Central memory CD8-positive, alpha-beta T cell (primary cell): ENCODE results near the gene FRMPD4.

Experiments used
- ATAC-seq: fragments of 150-1000 bp; cut with Tn5 transposase; replicated peaks from 2 replicates; pipeline ENCODE4 v1.10.0; 2022; ENCODE audit warnings: mild to moderate bottlenecking, moderate FRiP score, moderate number of reproducible peaks; ENCODE audit not compliant: poor library complexity, severe bottlenecking; ENCODE audit errors: extremely low read depth
- DNase-seq, 2 donors: peaks; one replicate each; pipeline ENCODE4 v3.0.0; 2021; ENCODE audit warnings: low spot score in 2 of 2
- H3K27ac Mint-ChIP-seq: one replicate; pipeline ENCODE4 v1.8.0; 2022; ENCODE audit warnings: low read depth, mild to moderate bottlenecking, moderate library complexity, mixed read lengths
- H3K27me3 Mint-ChIP-seq: one replicate; pipeline ENCODE4 v1.8.0; 2022; ENCODE audit warnings: mixed read lengths
- H3K36me3 Mint-ChIP-seq: one replicate; pipeline ENCODE4 v1.8.0; 2022; ENCODE audit warnings: mild to moderate bottlenecking, moderate library complexity, mixed read lengths; ENCODE audit not compliant: insufficient read depth
- H3K4me1 Mint-ChIP-seq: one replicate; pipeline ENCODE4 v1.8.0; 2022; ENCODE audit warnings: mixed read lengths
- H3K4me3 Mint-ChIP-seq: one replicate; pipeline ENCODE4 v1.8.0; 2022; ENCODE audit warnings: mild to moderate bottlenecking, moderate library complexity, mixed read lengths
- H3K9me3 Mint-ChIP-seq: one replicate; pipeline ENCODE4 v1.8.0; 2022; ENCODE audit warnings: mixed read lengths

FRMPD4 gene

DNA sequence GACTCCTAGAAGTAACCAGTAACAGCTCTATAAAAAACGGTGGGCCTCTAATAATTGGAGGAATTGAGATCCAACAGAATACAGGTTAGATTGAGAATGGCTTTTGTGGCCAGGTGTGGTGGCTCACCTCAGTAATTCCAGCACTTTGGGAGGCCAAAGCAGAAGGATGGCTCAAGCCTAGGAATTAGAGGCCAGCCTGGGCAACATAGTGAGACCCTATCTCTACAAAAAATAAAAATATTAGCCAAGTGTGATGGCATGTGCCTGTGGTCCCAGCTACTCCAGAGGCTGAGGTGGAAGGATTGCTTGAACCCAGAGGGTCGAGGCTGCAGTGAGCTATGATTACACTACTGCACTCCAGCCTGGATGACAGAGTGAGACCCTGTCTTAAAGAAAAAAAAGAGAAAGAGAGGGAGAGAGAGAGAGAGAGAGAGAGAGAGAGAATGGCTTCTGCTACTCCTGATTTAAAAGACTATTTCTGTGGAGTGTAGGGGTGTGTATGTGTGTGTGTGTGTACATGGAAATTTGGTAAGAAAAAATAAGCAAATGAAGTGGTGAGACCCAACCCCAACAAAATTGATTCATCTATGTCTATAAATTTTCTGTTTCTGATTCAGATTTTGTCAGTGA, 89.3 kb downstream of the FRMPD4 start:
- Mint-ChIP-seq H3K4me1 (no peaks in the 10 kb centered on the region), H3K27me3 (no peaks in the 10 kb centered on the region), H3K9me3 (no peaks in the 10 kb centered on the region), H3K36me3 (no peaks in the 10 kb centered on the region), H3K27ac (no peak overlapping the region), H3K4me3 (no peak overlapping the region)
- DNase-seq, result no peak
- ATAC-seq, result no peak

- H3K27me3 Mint-ChIP-seq, result no peaks in the 10 kb centered on the region
- DNase-seq (no peak), ATAC-seq (no peak)
- no peaks in the 10 kb centered on the region for H3K4me1 Mint-ChIP-seq
- H3K27ac Mint-ChIP-seq, result no peak overlapping the region
- H3K4me3 Mint-ChIP-seq, result no peak overlapping the region
- H3K9me3 Mint-ChIP-seq, result no peaks in the 10 kb centered on the region
- no peaks in the 10 kb centered on the region for H3K36me3 Mint-ChIP-seq
Observed at GRCh38 chrX:12228862-12229261, 90.6 kb downstream of the FRMPD4 start.

DNA sequence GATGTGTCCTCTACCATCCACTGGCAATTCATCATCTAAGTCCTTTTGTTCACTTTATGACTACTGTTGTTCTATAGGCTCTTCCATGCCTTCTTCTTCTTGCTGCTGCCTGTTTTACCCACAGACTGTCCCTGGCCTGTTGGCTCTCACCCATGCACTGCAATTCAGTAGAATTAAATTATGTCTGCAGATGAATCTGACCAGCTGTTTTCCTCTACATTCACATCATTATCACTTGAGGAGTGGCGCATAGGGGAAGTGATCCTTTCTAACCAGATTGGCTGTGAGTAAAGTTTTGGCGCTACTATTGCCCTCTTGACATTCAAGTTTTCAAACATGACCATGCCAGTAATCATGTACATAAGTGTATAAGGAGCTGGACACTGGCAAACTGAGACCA, 91.7 kb downstream of the FRMPD4 start:
- H3K4me1 Mint-ChIP-seq, result no peaks in the 10 kb centered on the region
- ATAC-seq (no peak), DNase-seq (no peak)
- H3K27ac Mint-ChIP-seq, result no peak overlapping the region
- no peaks in the 10 kb centered on the region for H3K27me3 Mint-ChIP-seq
- H3K9me3 Mint-ChIP-seq, result no peaks in the 10 kb centered on the region
- H3K4me3 Mint-ChIP-seq, result no peak overlapping the region
- H3K36me3 Mint-ChIP-seq, result no peaks in the 10 kb centered on the region

GRCh38 chrX:12234534-12235329, 96.5 kb downstream of the FRMPD4 start:
- no peaks in the 10 kb centered on the region for H3K9me3 Mint-ChIP-seq

DNA sequence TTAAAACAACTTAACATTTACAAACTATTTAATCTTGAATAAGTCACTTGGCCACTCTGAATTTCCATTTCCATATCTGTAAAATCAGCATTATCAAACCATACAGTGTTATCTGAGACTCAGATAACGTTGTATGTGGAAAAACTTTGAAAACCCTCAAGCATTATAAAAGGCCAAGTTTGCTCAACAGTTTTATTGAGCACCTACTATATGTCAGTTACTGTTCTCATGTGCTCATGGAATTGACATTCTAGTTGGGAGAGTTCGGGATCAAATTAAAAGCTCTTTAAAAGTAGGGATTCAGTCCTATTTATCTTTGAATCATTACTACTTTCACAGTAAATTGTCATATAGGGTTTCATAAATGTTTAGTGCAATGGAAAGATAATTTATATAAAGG, 97.9 kb downstream of the FRMPD4 start:
- DNase-seq (no peak), ATAC-seq (no peak)
- H3K27ac Mint-ChIP-seq, result no peak overlapping the region
- no peaks in the 10 kb centered on the region for H3K36me3 Mint-ChIP-seq
- H3K4me1 Mint-ChIP-seq, result no peaks in the 10 kb centered on the region
- no peak overlapping the region for H3K4me3 Mint-ChIP-seq
- H3K9me3 Mint-ChIP-seq, result no peaks in the 10 kb centered on the region
- no peaks in the 10 kb centered on the region for H3K27me3 Mint-ChIP-seq

More at GRCh38 chrX:12234534-12235329, 96.5 kb downstream of the FRMPD4 start:
- H3K4me3 Mint-ChIP-seq, result no peak overlapping the region
- H3K27me3 Mint-ChIP-seq, result no peaks in the 10 kb centered on the region
- no peak for ATAC-seq
- no peak for DNase-seq
- no peak overlapping the region for H3K27ac Mint-ChIP-seq
- no peaks in the 10 kb centered on the region for H3K4me1 Mint-ChIP-seq
- H3K36me3 Mint-ChIP-seq, result no peaks in the 10 kb centered on the region

DNA sequence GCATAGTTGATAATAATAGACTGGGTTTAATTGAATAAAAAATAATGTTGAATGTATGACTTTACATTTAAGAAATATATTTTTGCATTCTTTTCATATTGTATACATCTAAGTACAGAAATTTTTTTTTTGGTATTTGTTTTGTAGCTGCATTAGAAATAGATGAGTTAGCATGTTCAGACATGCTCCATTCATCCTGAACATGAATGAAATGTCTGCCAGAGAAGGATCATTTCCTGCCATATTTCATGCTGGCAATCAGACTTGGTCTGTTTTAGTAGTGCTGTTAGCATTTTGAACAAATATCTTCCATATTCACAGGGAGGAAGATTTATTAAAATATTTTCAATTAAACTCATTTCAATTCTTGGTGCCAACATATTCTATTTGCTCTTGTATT, 98.9 kb downstream of the FRMPD4 start:
- Mint-ChIP-seq H3K4me1 (no peaks in the 10 kb centered on the region), H3K27ac (no peak overlapping the region), H3K4me3 (no peak overlapping the region), H3K36me3 (no peaks in the 10 kb centered on the region), H3K9me3 (no peaks in the 10 kb centered on the region), H3K27me3 (no peaks in the 10 kb centered on the region)
- ATAC-seq, result no peak
- no peak for DNase-seq

- Mint-ChIP-seq H3K27me3 (no peaks in the 10 kb centered on the region), H3K4me3 (no peak overlapping the region), H3K36me3 (no peaks in the 10 kb centered on the region), H3K4me1 (no peaks in the 10 kb centered on the region), H3K27ac (no peak overlapping the region), H3K9me3 (no peaks in the 10 kb centered on the region)
- DNase-seq (no peak), ATAC-seq (no peak)
Observed at GRCh38 chrX:12237771-12238170, 99.5 kb downstream of the FRMPD4 start.

- no peak for DNase-seq
- H3K27me3 Mint-ChIP-seq, result no peaks in the 10 kb centered on the region
- H3K9me3 Mint-ChIP-seq, result no peaks in the 10 kb centered on the region
- H3K4me1 Mint-ChIP-seq, result no peaks in the 10 kb centered on the region
- H3K27ac Mint-ChIP-seq, result no peak overlapping the region
- H3K4me3 Mint-ChIP-seq, result no peak overlapping the region
- no peaks in the 10 kb centered on the region for H3K36me3 Mint-ChIP-seq
- no peak for ATAC-seq
Observed at GRCh38 chrX:12239356-12240082, 101.2 kb downstream of the FRMPD4 start.

DNA sequence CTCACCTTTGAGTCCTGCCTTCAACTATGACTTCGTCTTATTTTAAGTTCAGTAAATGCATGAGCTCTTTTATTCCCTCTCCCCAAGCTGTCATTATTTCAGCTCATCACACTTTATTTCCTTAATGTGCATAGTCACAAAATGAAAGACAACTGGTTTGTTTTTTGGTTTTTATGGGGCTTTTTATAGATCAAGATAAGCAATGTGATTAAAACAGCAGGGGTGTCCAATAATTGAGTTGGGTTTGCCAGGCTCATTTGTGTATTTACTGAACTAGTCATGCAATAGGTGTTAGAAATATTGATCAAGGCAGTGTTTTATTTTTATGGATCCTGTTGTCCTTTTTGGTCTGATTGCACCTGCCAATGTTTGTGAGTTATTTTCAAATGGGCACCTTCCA, 102.2 kb downstream of the FRMPD4 start:
- no peaks in the 10 kb centered on the region for H3K9me3 Mint-ChIP-seq
- H3K27me3 Mint-ChIP-seq, result no peaks in the 10 kb centered on the region
- H3K4me3 Mint-ChIP-seq, result no peak overlapping the region

GRCh38 chrX:12241026-12241425, 102.8 kb downstream of the FRMPD4 start:
- no peak for ATAC-seq
- DNase-seq, result no peak
- no peaks in the 10 kb centered on the region for H3K36me3 Mint-ChIP-seq
- no peaks in the 10 kb centered on the region for H3K9me3 Mint-ChIP-seq
- no peak overlapping the region for H3K27ac Mint-ChIP-seq
- H3K27me3 Mint-ChIP-seq, result no peaks in the 10 kb centered on the region
- H3K4me3 Mint-ChIP-seq, result no peak overlapping the region
- no peaks in the 10 kb centered on the region for H3K4me1 Mint-ChIP-seq

More for the DNA sequence above, 102.2 kb downstream of the FRMPD4 start:
- Mint-ChIP-seq H3K27ac (no peak overlapping the region), H3K36me3 (no peaks in the 10 kb centered on the region), H3K4me1 (no peaks in the 10 kb centered on the region)
- DNase-seq, result no peak
- no peak for ATAC-seq

DNA sequence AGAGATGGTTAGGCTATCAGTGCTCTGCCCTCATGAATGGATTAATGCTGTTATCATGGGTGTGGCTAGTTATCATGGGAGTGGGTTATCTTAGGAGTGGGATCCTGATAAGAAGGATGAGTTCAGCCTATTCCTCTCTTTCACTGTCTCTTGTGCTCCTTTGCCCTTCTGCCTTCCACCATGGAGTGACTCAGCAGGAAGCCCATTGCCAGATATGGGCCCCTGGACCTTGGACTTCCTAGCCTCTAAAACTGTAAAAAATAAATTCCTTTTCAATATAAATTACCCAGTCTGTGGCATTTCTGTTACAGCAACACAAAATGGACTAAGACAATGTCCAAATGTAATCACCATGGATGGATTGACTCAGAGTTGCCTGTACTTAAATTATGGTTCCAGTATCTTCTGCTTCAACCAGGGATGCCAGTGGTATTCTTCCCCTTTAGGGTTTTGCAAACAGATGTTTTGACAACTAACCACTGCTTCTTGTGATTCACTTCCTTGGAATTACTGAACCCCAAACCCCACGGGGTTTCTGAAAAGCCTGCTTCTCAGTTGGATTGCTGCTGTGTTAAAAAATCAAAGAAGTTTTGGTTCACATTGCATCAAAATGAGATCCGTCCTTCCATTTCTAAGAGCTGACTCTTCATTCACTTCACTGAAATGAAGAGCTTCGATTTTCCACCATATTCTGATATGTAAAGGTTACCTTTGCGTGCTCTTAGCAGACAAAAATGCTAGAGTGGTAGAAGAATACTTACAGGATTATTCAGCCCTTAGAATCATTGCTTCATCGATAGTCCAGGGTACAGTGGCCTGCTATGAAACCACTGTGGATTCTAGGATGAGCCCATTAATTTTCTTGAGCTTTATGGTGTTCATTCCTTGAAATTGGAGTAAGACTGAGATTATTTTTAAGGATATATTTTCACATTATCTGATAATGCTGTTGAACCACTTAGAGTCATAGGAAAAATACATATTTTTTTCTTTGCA, 107.7 kb downstream of the FRMPD4 start:
- no peaks in the 10 kb centered on the region for H3K36me3 Mint-ChIP-seq
- ATAC-seq, result no peak
- DNase-seq, result no peak

GRCh38 chrX:12249997-12250396, 111.7 kb downstream of the FRMPD4 start:
- no peaks in the 10 kb centered on the region for H3K9me3 Mint-ChIP-seq
- H3K4me3 Mint-ChIP-seq, result no peak overlapping the region
- H3K36me3 Mint-ChIP-seq, result no peaks in the 10 kb centered on the region
- H3K4me1 Mint-ChIP-seq, result no peaks in the 10 kb centered on the region
- H3K27ac Mint-ChIP-seq, result no peak overlapping the region
- no peak for ATAC-seq
- H3K27me3 Mint-ChIP-seq, result no peaks in the 10 kb centered on the region
- DNase-seq, result no peak

More for the DNA sequence above, 107.7 kb downstream of the FRMPD4 start:
- no peaks in the 10 kb centered on the region for H3K4me1 Mint-ChIP-seq
- no peaks in the 10 kb centered on the region for H3K9me3 Mint-ChIP-seq
- H3K4me3 Mint-ChIP-seq, result no peak overlapping the region
- no peak overlapping the region for H3K27ac Mint-ChIP-seq
- no peaks in the 10 kb centered on the region for H3K27me3 Mint-ChIP-seq
